ENCODE measurements around the gene OPRL1. TPM values are rescaled to one million over a fixed set of nuclear protein-coding genes. Genes with fewer than 3 reads are reported as not detected.

OPRL1 gene
- total RNA-seq, 1 donor from 2014 or later, result 0.52 TPM

- Histone ChIP-seq H3K4me3 (no peak overlapping the region), H3K4me1 (peaks cover 14% of the 10 kb centered on the region), H3K27me3 (ENCODE audit: low read depth) (peaks cover 82% of the 10 kb centered on the region), H3K9me3 (replicated peaks) (no peaks in the 10 kb centered on the region), H3K27ac (replicated peaks) (no peak overlapping the region), H3K36me3 (no peaks in the 10 kb centered on the region)
- no peak for DNase-seq
- intact Hi-C loops (cut with micrococcal nuclease), result no loop called here
- TF ChIP-seq CTCF (IDR thresholded peaks at IDR 0.05; ENCODE audit: borderline replicate concordance), result no peak
Measured at GRCh38 chr20:64100946-64101688, 21.2 kb downstream of the OPRL1 start.

GRCh38 chr20:64101731-64102621 lies 22.1 kb downstream of the OPRL1 start:
- TF ChIP-seq CTCF (IDR thresholded peaks at IDR 0.05; ENCODE audit: borderline replicate concordance), result peak; percentile 78
- Histone ChIP-seq H3K27me3 (ENCODE audit: low read depth) (peaks cover 86% of the 10 kb centered on the region), H3K27ac (replicated peaks) (no peak overlapping the region), H3K4me3 (peak overlapping the region; percentile 67), H3K4me1 (peaks cover 14% of the 10 kb centered on the region), H3K9me3 (replicated peaks) (no peaks in the 10 kb centered on the region), H3K36me3 (no peaks in the 10 kb centered on the region)
- peak; percentile 33 for DNase-seq
- intact Hi-C loops (cut with micrococcal nuclease), result no loop called here

DNA sequence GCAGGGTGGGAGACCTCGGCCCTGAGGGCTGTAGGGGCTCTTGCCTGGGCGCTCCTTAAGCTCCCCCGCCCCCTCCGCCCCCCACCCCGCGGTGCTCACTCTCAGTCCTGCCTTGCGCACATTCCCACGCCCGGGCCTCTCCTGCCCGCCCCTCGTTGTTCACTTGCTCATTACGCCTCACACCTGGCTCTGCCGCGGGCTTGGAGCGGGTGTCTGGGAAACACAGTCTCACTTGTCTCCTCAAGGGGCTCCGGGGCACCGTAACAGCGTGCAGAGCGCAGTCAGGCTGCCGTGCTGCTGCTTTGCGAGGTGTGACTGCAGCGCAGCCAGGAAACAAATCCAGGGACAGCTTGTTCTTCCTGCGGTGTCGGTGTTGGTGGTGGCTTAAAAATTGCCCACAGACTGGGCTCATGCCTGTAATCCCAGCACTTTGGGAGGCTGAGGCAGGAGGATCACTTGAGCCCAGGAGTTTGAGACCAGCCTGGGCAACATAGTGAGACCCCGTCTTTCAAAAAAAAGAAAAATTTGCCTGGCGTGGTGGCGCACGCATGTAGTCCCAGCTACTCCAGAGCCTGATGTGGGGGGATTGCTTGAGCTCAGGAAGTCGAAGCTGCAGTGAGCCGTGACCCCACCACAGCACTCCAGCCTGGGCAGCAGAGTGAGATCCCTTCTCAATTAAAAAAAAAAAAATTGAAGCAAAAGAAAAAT lies 22.9 kb downstream of the OPRL1 start:
- Histone ChIP-seq H3K27me3 (ENCODE audit: low read depth) (peaks cover 91% of the 10 kb centered on the region), H3K4me1 (peaks cover 14% of the 10 kb centered on the region), H3K27ac (replicated peaks) (no peak overlapping the region), H3K9me3 (replicated peaks) (no peaks in the 10 kb centered on the region), H3K4me3 (peak overlapping the region; percentile 67), H3K36me3 (no peaks in the 10 kb centered on the region)
- intact Hi-C loops (cut with micrococcal nuclease), result no loop called here
- no peak for TF ChIP-seq CTCF (IDR thresholded peaks at IDR 0.05; ENCODE audit: borderline replicate concordance)
- peak; percentile 16 for DNase-seq

DNA sequence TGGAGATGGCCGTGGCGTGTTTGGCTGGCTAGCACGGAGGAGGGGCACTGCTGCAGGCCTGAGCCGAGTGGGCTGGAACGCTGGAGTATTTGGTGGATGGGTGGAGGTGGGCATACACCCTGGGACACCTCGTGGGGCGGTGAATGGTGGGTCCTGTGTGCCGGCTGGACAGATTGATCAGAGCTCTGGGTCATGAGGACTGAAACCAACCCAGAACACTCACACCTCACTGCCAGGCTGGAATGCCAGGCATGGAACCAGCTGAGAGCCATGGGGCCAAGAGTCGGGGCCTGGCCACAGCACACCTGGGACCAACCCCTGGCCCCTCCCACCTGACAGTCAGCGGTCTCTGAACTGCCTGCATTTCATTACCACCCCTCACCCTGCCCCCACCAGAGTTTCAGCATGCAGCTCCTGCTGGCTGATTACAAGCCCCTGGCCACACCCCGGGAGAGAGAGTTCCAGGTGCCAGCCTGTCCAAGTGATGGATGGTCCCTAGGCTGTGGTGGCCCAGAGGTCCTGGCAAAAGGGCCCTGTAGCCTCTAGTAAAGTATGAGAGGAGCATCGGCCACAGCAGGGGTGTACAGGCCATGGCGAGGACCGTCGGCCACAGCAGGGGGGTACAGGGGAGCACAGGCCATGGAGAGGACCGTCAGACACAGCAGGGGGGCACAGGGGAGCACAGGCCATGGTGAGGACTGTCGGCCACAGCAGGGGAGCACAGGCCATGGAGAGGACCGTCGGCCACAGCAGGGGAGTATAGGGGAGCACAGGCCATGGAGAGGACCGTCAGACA lies 24.2 kb downstream of the OPRL1 start:
- Histone ChIP-seq H3K4me3 (no peak overlapping the region), H3K4me1 (peaks cover 14% of the 10 kb centered on the region), H3K36me3 (no peaks in the 10 kb centered on the region), H3K27ac (replicated peaks) (no peak overlapping the region), H3K27me3 (ENCODE audit: low read depth) (peaks cover 92% of the 10 kb centered on the region), H3K9me3 (replicated peaks) (no peaks in the 10 kb centered on the region)
- intact Hi-C loops (cut with micrococcal nuclease), result no loop called here
- TF ChIP-seq CTCF (IDR thresholded peaks at IDR 0.05; ENCODE audit: borderline replicate concordance), result no peak
- peak; percentile 9 for DNase-seq

Measured in left ventricle myocardium inferior (tissue), 1 donor.